Keratinocyte (primary cell): ENCODE data around the gene PTPRT. TPM values are rescaled to one million over a fixed set of nuclear protein-coding genes. Genes with fewer than 3 reads are reported as not detected.

Experiments
- DNase-seq: peaks from one replicate; pipeline ENCODE4 v3.0.0-alpha.2; 2011; ENCODE audit warnings: low read depth, missing footprints, low spot score
- FAIRE-seq: peaks from 2 replicates; lab custom pipeline; 2011; peaks lifted over from hg19 to GRCh38; lab: Jason Lieb, UNC
- H2AFZ ChIP-seq: 2 replicates; pipeline ENCODE4 v1.6.0; 2012; ENCODE audit warnings: low read length, control low read depth, inconsistent platforms; ENCODE audit not compliant: control insufficient read depth
- H3K27ac ChIP-seq: 2 replicates; pipeline ENCODE4 v1.5.1; 2011; ENCODE audit warnings: low read length; ENCODE audit not compliant: control insufficient read depth, insufficient read depth
- H3K27me3 ChIP-seq: 3 replicates; pipeline ENCODE4 v1.6.0; 2011; ENCODE audit warnings: low read length; ENCODE audit not compliant: control insufficient read depth, insufficient read depth; ENCODE audit errors: extremely low read depth
- H3K36me3 ChIP-seq, 2 experiments: 2 replicates in 1 of 2; 3 replicates in 1 of 2; pipeline ENCODE4 v1.5.1; 2011; ENCODE audit warnings: low read length in 2 of 2, mild to moderate bottlenecking in 1 of 2; ENCODE audit not compliant: control insufficient read depth in 2 of 2, insufficient read depth in 2 of 2; ENCODE audit errors: extremely low read depth in 1 of 2
- H3K4me1 ChIP-seq: 3 replicates; pipeline ENCODE4 v1.5.1; 2011; ENCODE audit warnings: low read length; ENCODE audit not compliant: control insufficient read depth, insufficient read depth; ENCODE audit errors: extremely low read depth
- H3K4me2 ChIP-seq: 3 replicates; pipeline ENCODE4 v1.6.0; 2011; ENCODE audit warnings: low read depth, low read length; ENCODE audit not compliant: control insufficient read depth, insufficient read depth; ENCODE audit errors: extremely low read depth
- H3K4me3 ChIP-seq, 3 experiments: fragments of 200-600 bp in 1 of 3; sonication (generic) in 1 of 3; 2 replicates in 2 of 3; 3 replicates in 1 of 3; pipeline ENCODE4 v1.5.1; 2011 to 2016; ENCODE audit warnings: low read length in 3 of 3, mild to moderate bottlenecking in 3 of 3, control low read depth in 2 of 3, inconsistent platforms in 1 of 3, low read depth in 1 of 3, mixed read lengths in 1 of 3, mixed run types in 1 of 3, moderate library complexity in 1 of 3; ENCODE audit not compliant: control insufficient read depth in 2 of 3, insufficient read depth in 2 of 3; ENCODE audit errors: extremely low read depth in 1 of 3
- H3K79me2 ChIP-seq: 2 replicates; pipeline ENCODE4 v1.6.0; 2012; ENCODE audit warnings: low read length; ENCODE audit not compliant: control insufficient read depth, insufficient read depth
- H3K9ac ChIP-seq: 3 replicates; pipeline ENCODE4 v1.6.0; 2011; ENCODE audit warnings: low read length; ENCODE audit not compliant: control insufficient read depth, insufficient read depth; ENCODE audit errors: extremely low read depth
- H3K9me1 ChIP-seq: 3 replicates; pipeline ENCODE4 v1.6.0; 2011; ENCODE audit warnings: low read length; ENCODE audit not compliant: control insufficient read depth, insufficient read depth; ENCODE audit errors: extremely low read depth
- H3K9me3 ChIP-seq: 2 replicates; pipeline ENCODE4 v1.5.1; 2012; ENCODE audit warnings: low read depth, low read length; ENCODE audit not compliant: control insufficient read depth
- H4K20me1 ChIP-seq: 3 replicates; pipeline ENCODE4 v1.6.0; 2011; ENCODE audit warnings: low read length; ENCODE audit not compliant: control insufficient read depth, insufficient read depth; ENCODE audit errors: extremely low read depth
- EZH2 ChIP-seq: IDR thresholded peaks from one replicate; pipeline ENCODE4 v1.6.1; 2012; ENCODE audit warnings: inconsistent platforms, mild to moderate bottlenecking, low read length, moderate library complexity
- dilution Hi-C: fragments of 300-500 bp; cut with MboI; formaldehyde crosslinking; loops from one replicate; pipeline ENCODE4 v1.7.0; 2020; ENCODE audit warnings: low sequenced_read_pairs; ENCODE audit not compliant: extremely low pct_ligation_motif_present
- polyA plus RNA-seq, 5 experiments: library from polyadenylated mRNA; depleted of rRNA in 3 of 5; stranded (reverse) in 3 of 5; stranded (forward) in 1 of 5; unstranded in 1 of 5; fragments of >200 nt; gene quantifications; 1 replicate in 1 of 5; 2 replicates in 3 of 5; 3 replicates in 1 of 5; pipeline versions ENCODE4 v1.2.1 to v1.2.3, GENCODE V29; 2011 to 2012; ENCODE audit warnings: missing spikeins in 2 of 5, low read depth in 1 of 5, low replicate concordance in 1 of 5
- TF ChIP-seq, protein P1 (sequence below), 3 experiments: IDR thresholded peaks in 1 of 3; conservative IDR thresholded peaks in 1 of 3; optimal IDR thresholded peaks in 1 of 3; 2 replicates in 2 of 3; 3 replicates in 1 of 3; pipeline versions ENCODE3 to v1.5.1; 2011; ENCODE audit warnings: low read length in 3 of 3, mild to moderate bottlenecking in 3 of 3, moderate library complexity in 2 of 3, control low read depth in 1 of 3, inconsistent platforms in 1 of 3; ENCODE audit not compliant: insufficient read depth in 2 of 3; ENCODE audit errors: extremely low read depth in 1 of 3

PTPRT gene
- polyA plus RNA-seq, 1 donor (not counting 4 experiments of a cell fraction or from before 2014, with no cell fraction given): not detected

- Histone ChIP-seq H3K9me3 (peaks cover 3% of the 10 kb centered on the region), H3K9me1 (no peaks in the 10 kb centered on the region), H3K79me2 (no peaks in the 10 kb centered on the region), H3K4me2 (no peak overlapping the region), H3K9ac (no peak overlapping the region), H3K27ac (no peak overlapping the region), H3K36me3 (no peaks in the 10 kb centered on the region), H4K20me1 (no peaks in the 10 kb centered on the region), H3K4me3 (no peak overlapping the region), H2AFZ (no peak overlapping the region), H3K27me3 (no peaks in the 10 kb centered on the region), H3K4me1 (no peaks in the 10 kb centered on the region)
- dilution Hi-C loops: no loop called here
- TF ChIP-seq, protein P1, sequence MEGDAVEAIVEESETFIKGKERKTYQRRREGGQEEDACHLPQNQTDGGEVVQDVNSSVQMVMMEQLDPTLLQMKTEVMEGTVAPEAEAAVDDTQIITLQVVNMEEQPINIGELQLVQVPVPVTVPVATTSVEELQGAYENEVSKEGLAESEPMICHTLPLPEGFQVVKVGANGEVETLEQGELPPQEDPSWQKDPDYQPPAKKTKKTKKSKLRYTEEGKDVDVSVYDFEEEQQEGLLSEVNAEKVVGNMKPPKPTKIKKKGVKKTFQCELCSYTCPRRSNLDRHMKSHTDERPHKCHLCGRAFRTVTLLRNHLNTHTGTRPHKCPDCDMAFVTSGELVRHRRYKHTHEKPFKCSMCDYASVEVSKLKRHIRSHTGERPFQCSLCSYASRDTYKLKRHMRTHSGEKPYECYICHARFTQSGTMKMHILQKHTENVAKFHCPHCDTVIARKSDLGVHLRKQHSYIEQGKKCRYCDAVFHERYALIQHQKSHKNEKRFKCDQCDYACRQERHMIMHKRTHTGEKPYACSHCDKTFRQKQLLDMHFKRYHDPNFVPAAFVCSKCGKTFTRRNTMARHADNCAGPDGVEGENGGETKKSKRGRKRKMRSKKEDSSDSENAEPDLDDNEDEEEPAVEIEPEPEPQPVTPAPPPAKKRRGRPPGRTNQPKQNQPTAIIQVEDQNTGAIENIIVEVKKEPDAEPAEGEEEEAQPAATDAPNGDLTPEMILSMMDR (optimal IDR thresholded peaks at IDR 0.05 in 1 of 3, IDR thresholded peaks at IDR 0.05 in 1 of 3, conservative IDR thresholded peaks at IDR 0.05 in 1 of 3; ENCODE audit: extremely low read depth in 1 of 3, insufficient read depth in 2 of 3, low read length in 3 of 3): no peak
- no peak for TF ChIP-seq EZH2
- no peak for FAIRE-seq
- DNase-seq: no peak
These were observed 157.2 kb downstream of the PTPRT start for GRCh38 chr20:43032459-43032858.

GRCh38 chr20:43029176-43029575, 160.5 kb downstream of the PTPRT start:
- Histone ChIP-seq H4K20me1 (no peaks in the 10 kb centered on the region), H3K4me2 (no peak overlapping the region), H3K9ac (no peak overlapping the region), H2AFZ (no peak overlapping the region), H3K27me3 (no peaks in the 10 kb centered on the region), H3K9me3 (peaks cover 3% of the 10 kb centered on the region), H3K27ac (no peak overlapping the region), H3K4me1 (no peaks in the 10 kb centered on the region), H3K4me3 (no peak overlapping the region), H3K79me2 (no peaks in the 10 kb centered on the region), H3K9me1 (no peaks in the 10 kb centered on the region), H3K36me3 (no peaks in the 10 kb centered on the region)
- no peak for FAIRE-seq
- TF ChIP-seq EZH2: no peak
- TF ChIP-seq, protein P1 (optimal IDR thresholded peaks at IDR 0.05 in 1 of 3, IDR thresholded peaks at IDR 0.05 in 1 of 3, conservative IDR thresholded peaks at IDR 0.05 in 1 of 3; ENCODE audit: extremely low read depth in 1 of 3, insufficient read depth in 2 of 3, low read length in 3 of 3): no peak
- no peak for DNase-seq
- dilution Hi-C loops: no loop called here
